HepG2 (cell line): Measurements from ENCODE around the gene C2CD2. TPM values are rescaled to one million over a fixed set of nuclear protein-coding genes. Genes with fewer than 3 reads are reported as not detected.
A peak's percentile ranks its signal among the peaks of the same experiment; 100 is the strongest.

Experiments
- ATAC-seq: fragments of 200-7000 bp; cut with Tn5 transposase; 3 replicates; pipeline ENCODE4 v1.9.1; 2020; ENCODE audit warnings: mild to moderate bottlenecking, moderate library complexity
- BruUV-seq: library from RNA; stranded (reverse); fragments of 400-500 nt; replicated peaks from 2 replicates; lab custom pipeline; 2021; lab: Mats Ljungman, UMichigan
- CTCF ChIA-PET: fragments of 300-600 bp; formaldehyde crosslinking; extraction: SDS; loops from one replicate; lab custom pipeline; 2021; ENCODE audit warnings: low total read pairs, inconsistent platforms, low intra/inter-chr PET ratio; lab: Yijun Ruan, JAX
- POLR2A ChIA-PET: fragments of 350-600 bp; sonication (Branson Sonifier 250); formaldehyde crosslinking; loops from one replicate; lab custom pipeline; 2020; ENCODE audit warnings: antibody characterized with exemption, inconsistent platforms; lab: Yijun Ruan, JAX
- DNase-seq: peaks from one replicate; pipeline ENCODE4 v3.0.0-alpha.2; 2015; ENCODE audit warnings: low spot score
- FAIRE-seq: peaks from 3 replicates; lab custom pipeline; 2011; peaks lifted over from hg19 to GRCh38; lab: Jason Lieb, UNC
- H2AFZ ChIP-seq: one replicate; pipeline ENCODE4 v1.6.1; 2011; ENCODE audit warnings: low read length, inconsistent platforms
- H3K27ac ChIP-seq: fragments of 300-600 bp; 3 replicates; pipeline ENCODE4 v1.8.0; 2011; ENCODE audit warnings: mixed run types, mild to moderate bottlenecking, mixed read lengths, low read length, inconsistent platforms; ENCODE audit not compliant: insufficient read depth; ENCODE audit errors: extremely low read length
- H3K27me3 ChIP-seq, 2 experiments: fragments of 200-600 bp in 1 of 2; 2 replicates in 1 of 2; 3 replicates in 1 of 2; pipeline versions ENCODE4 v1.6.0 to v1.8.0; 2011; ENCODE audit warnings: low read length in 2 of 2, mild to moderate bottlenecking in 2 of 2, moderate library complexity in 2 of 2, inconsistent platforms in 1 of 2; ENCODE audit not compliant: insufficient read depth in 2 of 2, control insufficient read depth in 1 of 2
- H3K36me3 ChIP-seq, 2 experiments: fragments of 200-600 bp in 1 of 2; replicated peaks in 1 of 2; 2 replicates in 1 of 2; 3 replicates in 1 of 2; pipeline versions ENCODE4 v1.5.1 to v1.8.0; 2011; ENCODE audit warnings: low read length in 2 of 2, inconsistent platforms in 1 of 2; ENCODE audit not compliant: insufficient read depth in 2 of 2, control insufficient read depth in 1 of 2
- H3K4me1 ChIP-seq: 2 replicates; pipeline ENCODE4 v1.5.1; 2012; ENCODE audit warnings: low read length, inconsistent platforms; ENCODE audit not compliant: insufficient read depth
- H3K4me2 ChIP-seq: 2 replicates; pipeline ENCODE4 v1.6.0; 2011; ENCODE audit warnings: low read depth, low read length, inconsistent platforms
- H3K4me3 ChIP-seq, 3 experiments: fragments of 200-600 bp in 1 of 3; sonication (generic), shearing (Covaris generic) in 1 of 3; replicated peaks in 1 of 3; 2 replicates each; pipeline ENCODE4 v1.5.1; 2011 to 2016; ENCODE audit warnings: low read length in 3 of 3, inconsistent platforms in 2 of 3, low read depth in 2 of 3, mild to moderate bottlenecking in 2 of 3, control low read depth in 1 of 3, mixed read lengths in 1 of 3; ENCODE audit not compliant: insufficient read depth in 1 of 3
- H3K79me2 ChIP-seq: one replicate; pipeline ENCODE4 v1.6.1; 2011; ENCODE audit warnings: low read length, inconsistent platforms; ENCODE audit not compliant: insufficient read depth
- H3K9ac ChIP-seq: 2 replicates; pipeline ENCODE4 v1.6.0; 2011; ENCODE audit warnings: mild to moderate bottlenecking, low read depth, low read length, inconsistent platforms; ENCODE audit not compliant: insufficient read depth
- H3K9me3 ChIP-seq: 2 replicates; pipeline ENCODE4 v1.5.1; 2012; ENCODE audit warnings: mild to moderate bottlenecking, low read length
- H4K20me1 ChIP-seq: 2 replicates; pipeline ENCODE4 v1.6.0; 2011; ENCODE audit warnings: inconsistent platforms, mild to moderate bottlenecking, low read length, moderate library complexity; ENCODE audit not compliant: insufficient read depth
- HNRNPK ChIP-seq: fragments of 200-400 bp; formaldehyde crosslinking; IDR thresholded peaks from 2 replicates; pipeline ENCODE4 v1.6.1; 2018; ENCODE audit warnings: low read length, low read depth, moderate library complexity, mild to moderate bottlenecking; ENCODE audit not compliant: poor library complexity, severe bottlenecking
- RARA ChIP-seq: IDR thresholded peaks from 2 replicates; pipeline ENCODE4 v1.6.1; 2016; ENCODE audit warnings: missing genetic modification reagents, missing compliant biosample characterization
- TSC22D2 ChIP-seq: sonication (generic); formaldehyde crosslinking; IDR thresholded peaks from 2 replicates; pipeline ENCODE4 v1.5.1; 2020; ENCODE audit warnings: missing genetic modification reagents, mild to moderate bottlenecking, borderline replicate concordance
- WGBS: methylation state at CpG from one replicate; pipeline ENCODE4 v1.1.6; 2017; ENCODE audit warnings: low lambda C conversion rate; 5-methylcytosine and 5-hydroxymethylcytosine counted together
- in situ Hi-C: cut with HindIII; loops from 2 replicates; pipeline ENCODE4 v1.10.0; 2017; ENCODE audit warnings: low pct_unique_long_range_greater_than_20kb; ENCODE audit not compliant: extremely low pct_ligation_motif_present
- intact Hi-C: fragments of 100-400 bp; cut with micrococcal nuclease; formaldehyde crosslinking; loops from one replicate; pipeline ENCODE4 v1.10.0; 2022; ENCODE audit not compliant: unreplicated experiment
- polyA plus RNA-seq, 8 experiments: library from polyadenylated mRNA; depleted of rRNA in 3 of 8; stranded (reverse) in 7 of 8; unstranded in 1 of 8; fragments of >200 nt; fragmentation: Illumina TruSeq in 4 of 8; extraction: Trizol in 4 of 8; gene quantifications; 2 replicates each; pipeline versions ENCODE4 v1.2.1 to v1.2.3, GENCODE V29; 2011 to 2016; ENCODE audit warnings: low read depth in 4 of 8, missing spikeins in 1 of 8, mixed read lengths in 1 of 8; ENCODE audit not compliant: insufficient read depth in 1 of 8
- total RNA-seq, 5 experiments: library from RNA; depleted of rRNA; stranded (reverse); fragments of >200 nt; fragmentation: Illumina TruSeq; extraction: Trizol; gene quantifications; 2 replicates each; pipeline ENCODE4 v1.2.3, GENCODE V29; 2016; ENCODE audit warnings: low read depth in 1 of 5

The C2CD2 gene
- total and polyA plus RNA-seq, 2 of the 13 experiments (the other 11 are each of a cell fraction or from before 2014, with no cell fraction given): 12.5 to 19.7 TPM

- peaks cover 3 to 10% of the 10 kb centered on the region in 2 experiments for H3K36me3 ChIP-seq
- no peak overlapping the region for H3K27ac ChIP-seq
- no peaks in the 10 kb centered on the region for H4K20me1 ChIP-seq
- H3K4me1 ChIP-seq: peaks cover 50% of the 10 kb centered on the region
- intact Hi-C loops (no loop called here), in situ Hi-C loops (no loop called here)
- 98% methylated on average over 8 of the region's 8 CpGs for WGBS
- H2AFZ ChIP-seq: no peak overlapping the region
- DNase-seq (no peak), FAIRE-seq (no peak), ATAC-seq (no peak)
- H3K9me3 ChIP-seq: no peaks in the 10 kb centered on the region
- no peak overlapping the region for H3K4me2 ChIP-seq
- CTCF ChIA-PET: no interaction called here
- no TSS peak for BruUV-seq
- POLR2A ChIA-PET: no interaction called here
- H3K27me3 ChIP-seq: no peaks in the 10 kb centered on the region
- peaks cover 1% of the 10 kb centered on the region for H3K79me2 ChIP-seq
- TF ChIP-seq HNRNPK: no peak
- H3K4me3 ChIP-seq: no peak overlapping the region
- H3K9ac ChIP-seq: no peak overlapping the region
These were observed 30.6 kb downstream of the C2CD2 start for GRCh38 chr21:41923186-41923585.

DNA sequence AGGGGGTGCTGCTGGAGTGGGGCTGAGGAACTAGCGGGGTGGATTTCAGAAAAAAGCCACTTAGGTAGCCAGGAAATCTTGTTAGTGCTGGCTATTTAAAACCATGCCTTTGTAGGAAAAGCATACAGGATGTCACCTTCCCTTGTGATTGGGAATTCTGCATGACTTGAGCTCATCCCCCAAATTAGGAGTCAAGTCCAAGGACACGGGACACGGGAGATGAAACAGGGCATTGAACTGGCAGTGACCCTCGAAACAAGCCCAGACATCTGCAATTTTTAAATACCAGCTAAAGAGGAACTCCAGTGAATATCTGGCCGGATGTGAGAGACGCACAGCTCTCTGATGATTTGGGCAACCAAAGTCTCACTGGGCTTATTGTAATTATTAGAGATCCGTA is 32.8 kb downstream of the C2CD2 start:
- intact Hi-C loops: no loop called here
- no peak for FAIRE-seq
- Histone ChIP-seq H3K4me2 (no peak overlapping the region), H3K36me3 (peaks cover 10 to 30% of the 10 kb centered on the region in 2 experiments), H3K9me3 (no peaks in the 10 kb centered on the region), H3K27me3 (no peaks in the 10 kb centered on the region), H3K4me1 (peaks cover 30% of the 10 kb centered on the region), H3K79me2 (peaks cover 1% of the 10 kb centered on the region), H3K4me3 (no peak overlapping the region), H4K20me1 (no peaks in the 10 kb centered on the region), H3K27ac (no peak overlapping the region), H2AFZ (no peak overlapping the region), H3K9ac (no peak overlapping the region)
- BruUV-seq: no TSS peak
- no peak for ATAC-seq
- ChIA-PET POLR2A (no interaction called here), CTCF (no interaction called here)
- 75% methylated on average over 7 of the region's 7 CpGs for WGBS
- TF ChIP-seq TSC22D2 (no peak), RARA (CRISPR knock-in tag) (peak; percentile 66)
- in situ Hi-C loops: no loop called here
- peak; percentile 16 for DNase-seq
